ENCODE data around the gene ZNF74. TPM values are rescaled to one million over a fixed set of nuclear protein-coding genes. Genes with fewer than 3 reads are reported as not detected.

Gene ZNF74
- total RNA-seq, 1 experiment from 2014 or later, result 34.3 TPM

- Histone ChIP-seq H2BK120ac (ENCODE audit: low read depth, low read length, poor library complexity, severe bottlenecking) (no peak overlapping the region), H2AK5ac (ENCODE audit: insufficient read length, low read length) (no peak overlapping the region), H3K4ac (ENCODE audit: low read depth, low read length) (no peak overlapping the region), H4K5ac (ENCODE audit: insufficient read length, low read depth, low read length) (no peak overlapping the region), H2BK5ac (ENCODE audit: insufficient read length, low read length) (no peak overlapping the region), H3K56ac (ENCODE audit: insufficient read length, low read depth, low read length) (no peak overlapping the region), H3K9ac (ENCODE audit: extremely low read depth, insufficient read length, low read length) (no peak overlapping the region), H3K4me2 (ENCODE audit: insufficient read depth, insufficient read length, low read length) (no peak overlapping the region), H4K20me1 (ENCODE audit: control insufficient read depth, insufficient read depth, insufficient read length) (no peaks in the 10 kb centered on the region), H3K14ac (ENCODE audit: insufficient read depth, low read length) (no peak overlapping the region), H2BK20ac (ENCODE audit: low read depth, low read length, poor library complexity, severe bottlenecking) (no peak overlapping the region), H4K91ac (ENCODE audit: insufficient read length, low read depth, low read length) (no peak overlapping the region), H3K79me1 (ENCODE audit: insufficient read depth, low read depth, low read length, poor library complexity, severe bottlenecking) (no peaks in the 10 kb centered on the region), H2AFZ (ENCODE audit: low read length) (no peak overlapping the region), H3K23me2 (ENCODE audit: insufficient read length, low read depth, low read length, poor library complexity, severe bottlenecking) (peaks cover 4% of the 10 kb centered on the region), H3K79me2 (ENCODE audit: insufficient read depth, low read length) (no peaks in the 10 kb centered on the region), H2BK12ac (ENCODE audit: insufficient read length, low read depth, low read length) (no peak overlapping the region), H4K8ac (replicated peaks; ENCODE audit: insufficient read length, low read depth, low read length) (no peak overlapping the region), H3K4me1 (ENCODE audit: insufficient read depth, low read length) (no peaks in the 10 kb centered on the region), H3K9me3 (ENCODE audit: control insufficient read depth, low read depth, low read length) (no peaks in the 10 kb centered on the region), H2BK15ac (ENCODE audit: low read depth, low read length) (no peak overlapping the region), H3T11ph (ENCODE audit: low read length) (no peak overlapping the region), H3K27me3 (ENCODE audit: insufficient read depth, low read length) (no peaks in the 10 kb centered on the region), H3K23ac (ENCODE audit: insufficient read length, low read depth, low read length) (no peak overlapping the region), H3K27ac (ENCODE audit: insufficient read length, low read depth, low read length) (no peak overlapping the region), H3K18ac (ENCODE audit: insufficient read length, low read depth, low read length) (no peak overlapping the region)
- DNase-seq, result no peak
- H3K9me3 Mint-ChIP-seq, result no peaks in the 10 kb centered on the region
- TF ChIP-seq, protein P1, sequence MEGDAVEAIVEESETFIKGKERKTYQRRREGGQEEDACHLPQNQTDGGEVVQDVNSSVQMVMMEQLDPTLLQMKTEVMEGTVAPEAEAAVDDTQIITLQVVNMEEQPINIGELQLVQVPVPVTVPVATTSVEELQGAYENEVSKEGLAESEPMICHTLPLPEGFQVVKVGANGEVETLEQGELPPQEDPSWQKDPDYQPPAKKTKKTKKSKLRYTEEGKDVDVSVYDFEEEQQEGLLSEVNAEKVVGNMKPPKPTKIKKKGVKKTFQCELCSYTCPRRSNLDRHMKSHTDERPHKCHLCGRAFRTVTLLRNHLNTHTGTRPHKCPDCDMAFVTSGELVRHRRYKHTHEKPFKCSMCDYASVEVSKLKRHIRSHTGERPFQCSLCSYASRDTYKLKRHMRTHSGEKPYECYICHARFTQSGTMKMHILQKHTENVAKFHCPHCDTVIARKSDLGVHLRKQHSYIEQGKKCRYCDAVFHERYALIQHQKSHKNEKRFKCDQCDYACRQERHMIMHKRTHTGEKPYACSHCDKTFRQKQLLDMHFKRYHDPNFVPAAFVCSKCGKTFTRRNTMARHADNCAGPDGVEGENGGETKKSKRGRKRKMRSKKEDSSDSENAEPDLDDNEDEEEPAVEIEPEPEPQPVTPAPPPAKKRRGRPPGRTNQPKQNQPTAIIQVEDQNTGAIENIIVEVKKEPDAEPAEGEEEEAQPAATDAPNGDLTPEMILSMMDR (conservative IDR thresholded peaks at IDR 0.05), result no peak
- H3K4me3 Mint-ChIP-seq, result no peak overlapping the region
- peaks cover 7% of the 10 kb centered on the region in 2 experiments for H3K4me1 Mint-ChIP-seq
- peaks cover 0 to 15% (median 4%) of the 10 kb centered on the region in 3 experiments; a peak in 3 of 7 replicates for H3K36me3 Mint-ChIP-seq (ENCODE audit: insufficient read depth in 1 of 3, low read depth in 3 of 3)
- no peak overlapping the region for H3K27ac Mint-ChIP-seq
- peaks cover 13% of the 10 kb centered on the region for H3K27me3 Mint-ChIP-seq (ENCODE audit: low read depth)
- 100% methylated on average over 2 of the region's 21 CpGs for WGBS (ENCODE audit: extremely low coverage, insufficient read length, low lambda C conversion rate)
These were observed 28.5 kb downstream of the ZNF74 start for GRCh38 chr22:20422271-20423007.

All from H9 (cell line).